ENCODE results near the gene UQCC5.

DNA sequence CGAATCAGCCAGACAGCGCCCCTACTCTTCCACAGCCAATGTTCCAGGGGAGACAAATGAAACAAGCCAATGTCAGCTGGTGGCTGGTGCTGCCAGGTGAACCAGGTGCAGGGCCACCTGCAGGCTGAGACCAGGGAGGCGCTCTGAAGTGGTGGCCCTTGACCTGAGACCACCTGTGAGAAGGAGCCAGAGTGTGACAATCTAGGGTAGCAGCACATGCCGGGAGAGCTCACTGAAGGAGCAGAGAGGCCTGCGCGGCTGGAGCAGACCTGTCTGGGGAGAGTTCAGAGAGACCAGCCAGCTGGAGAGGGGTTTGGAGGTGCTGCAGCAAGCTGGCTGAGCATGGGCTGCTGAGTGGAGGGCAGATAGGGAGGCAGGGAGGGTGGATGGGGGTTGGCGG, 42.0 kb upstream of the UQCC5 start:
- no peak for TF ChIP-seq POLR2A (IDR thresholded peaks at IDR 0.05)
- TF ChIP-seq, protein P1, sequence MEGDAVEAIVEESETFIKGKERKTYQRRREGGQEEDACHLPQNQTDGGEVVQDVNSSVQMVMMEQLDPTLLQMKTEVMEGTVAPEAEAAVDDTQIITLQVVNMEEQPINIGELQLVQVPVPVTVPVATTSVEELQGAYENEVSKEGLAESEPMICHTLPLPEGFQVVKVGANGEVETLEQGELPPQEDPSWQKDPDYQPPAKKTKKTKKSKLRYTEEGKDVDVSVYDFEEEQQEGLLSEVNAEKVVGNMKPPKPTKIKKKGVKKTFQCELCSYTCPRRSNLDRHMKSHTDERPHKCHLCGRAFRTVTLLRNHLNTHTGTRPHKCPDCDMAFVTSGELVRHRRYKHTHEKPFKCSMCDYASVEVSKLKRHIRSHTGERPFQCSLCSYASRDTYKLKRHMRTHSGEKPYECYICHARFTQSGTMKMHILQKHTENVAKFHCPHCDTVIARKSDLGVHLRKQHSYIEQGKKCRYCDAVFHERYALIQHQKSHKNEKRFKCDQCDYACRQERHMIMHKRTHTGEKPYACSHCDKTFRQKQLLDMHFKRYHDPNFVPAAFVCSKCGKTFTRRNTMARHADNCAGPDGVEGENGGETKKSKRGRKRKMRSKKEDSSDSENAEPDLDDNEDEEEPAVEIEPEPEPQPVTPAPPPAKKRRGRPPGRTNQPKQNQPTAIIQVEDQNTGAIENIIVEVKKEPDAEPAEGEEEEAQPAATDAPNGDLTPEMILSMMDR (IDR thresholded peaks at IDR 0.05) = no peak

Data from testis (tissue), 2 donors.